Heart left ventricle (tissue), 16 donors: ENCODE data around the gene CELSR1. TPM values are rescaled to one million over a fixed set of nuclear protein-coding genes. Genes with fewer than 3 reads are reported as not detected.
A peak's percentile ranks its signal among the peaks of the same experiment; 100 is the strongest.

ENCODE experiments used
- ATAC-seq, 4 donors: fragments of 200-7000 bp; cut with Tn5 transposase; one replicate each; pipeline ENCODE4 v1.9.1; 2020 to 2022; ENCODE audit warnings: moderate library complexity in 4 of 4, mild to moderate bottlenecking in 3 of 4, moderate number of reproducible peaks in 1 of 4
- DNase-seq, 5 donors: peaks; one replicate each; pipeline ENCODE4 v3.0.0-alpha.2; 2020
- H3K27ac ChIP-seq, 12 donors: fragments of 200-600 bp; sonication (generic) in 4 of 12; one replicate each; pipeline versions ENCODE4 v1.5.0 to v1.8.0; 2016 to 2022; ENCODE audit warnings: mild to moderate bottlenecking in 2 of 12
- H3K27me3 ChIP-seq, 9 donors: fragments of 200-600 bp; sonication (generic) in 2 of 9; one replicate each; pipeline versions ENCODE4 v1.5.1 to v1.8.0; 2016 to 2022; ENCODE audit warnings: mild to moderate bottlenecking in 3 of 9
- H3K36me3 ChIP-seq, 9 donors: fragments of 200-600 bp; sonication (generic) in 2 of 9; one replicate each; pipeline versions ENCODE4 v1.5.0 to v1.8.0; 2018 to 2022; ENCODE audit warnings: mild to moderate bottlenecking in 2 of 9
- H3K4me1 ChIP-seq, 12 donors: fragments of 200-600 bp; sonication (generic) in 4 of 12; one replicate each; pipeline versions ENCODE4 v1.5.0 to v1.8.0; 2016 to 2022; ENCODE audit warnings: mild to moderate bottlenecking in 3 of 12
- H3K4me3 ChIP-seq, 12 donors: fragments of 200-600 bp; sonication (generic) in 4 of 12; one replicate each; pipeline versions ENCODE4 v1.5.0 to v1.8.0; 2017 to 2022; ENCODE audit warnings: mild to moderate bottlenecking in 9 of 12, moderate library complexity in 4 of 12
- H3K9me3 ChIP-seq, 12 donors: fragments of 200-600 bp; sonication (generic) in 4 of 12; one replicate each; pipeline versions ENCODE4 v1.5.0 to v1.8.0; 2016 to 2022; ENCODE audit warnings: mild to moderate bottlenecking in 1 of 12
- POLR2A ChIP-seq, 2 donors: fragments of 450-650 bp; IDR thresholded peaks; one replicate each; pipeline ENCODE4 v1.6.1; 2017; ENCODE audit warnings: antibody characterized with exemption in 2 of 2, mild to moderate bottlenecking in 2 of 2, moderate library complexity in 2 of 2
- WGBS, 4 donors: extraction: QIAGEN DNeasy Blood & Tissue Kit in 2 of 4; methylation state at CpG; one replicate each; pipeline versions ENCODE4 v1.1.5 to v1.1.7; 2013 to 2018; 5-methylcytosine and 5-hydroxymethylcytosine counted together
- intact Hi-C, 10 donors: fragments of 100-400 bp; cut with DNase I; formaldehyde crosslinking; loops; one replicate each; pipeline versions ENCODE4 v1.11.1 to v1.14.2; 2022
- polyA plus RNA-seq, 2 donors: library from polyadenylated mRNA; stranded (reverse); fragments of 200-250 nt; gene quantifications; one replicate each; pipeline ENCODE4 v1.2.3, GENCODE V29; 2013
- total RNA-seq, 9 donors: library from RNA; depleted of rRNA in 2 of 9; stranded (reverse); fragments of >200 nt in 2 of 9; fragmentation: NEBNext Ultra II Directional in 3 of 9; extraction: Animal tissue kit (Norgen Biotek cat#: 25700) in 3 of 9; gene quantifications; one replicate each; pipeline versions ENCODE4 v1.1.0 to v1.2.4, GENCODE V29; 2016 to 2023
- TF ChIP-seq, protein P1 (sequence below), 12 donors: fragments of 200-600 bp; sonication (generic) in 4 of 12; IDR thresholded peaks; one replicate each; pipeline versions ENCODE4 v1.5.0 to v1.8.0; 2018 to 2022; ENCODE audit warnings: antibody characterized with exemption in 12 of 12, mild to moderate bottlenecking in 5 of 12
- donor health status: ischemic (EF 13 %, LVEDD 7.1; RV severe dilation, severe dysfunction).
- donor health status: healthy with polysubstance abuse.
- donor health status: DM: no; HTN: yes; CAD: no.
- donor health status: DM: no; HTN: no; CAD: no.
- donor health status: ischemic (EF 25% LVEDD 6.9; RV normal size, moderate dysfunction).
- donor health status: ischemic (EF 25% LVEDD 5.7; RV mildly dilated, moderate dysfunction).
- donor health status: healthy.
- donor health status: DM: yes; HTN: yes; CAD: no.
- donor health status: ischemic (EF 35%, LVEDD 5.7; RV mildly dilated, moderate dysfunction).
- donor health status: nonischemic (EF 11% LVEDD 7.7; RV severe dilation, severe dysfunction).
- donor health status: DM: yes; HTN: yes; CAD: no.
- donor health status: PGD.
- donor health status: ischemic (EF 29% LVEDD 5.4; RV normal size, mild dysfunction).
- donor health status: nonischemic (EF 23%, LVEDD 6.1; RV moderate dilation, normal function).

The CELSR1 gene
- total and polyA plus RNA-seq, 11 donors, result 5.9 to 15.8 (median 11.9) TPM

DNA sequence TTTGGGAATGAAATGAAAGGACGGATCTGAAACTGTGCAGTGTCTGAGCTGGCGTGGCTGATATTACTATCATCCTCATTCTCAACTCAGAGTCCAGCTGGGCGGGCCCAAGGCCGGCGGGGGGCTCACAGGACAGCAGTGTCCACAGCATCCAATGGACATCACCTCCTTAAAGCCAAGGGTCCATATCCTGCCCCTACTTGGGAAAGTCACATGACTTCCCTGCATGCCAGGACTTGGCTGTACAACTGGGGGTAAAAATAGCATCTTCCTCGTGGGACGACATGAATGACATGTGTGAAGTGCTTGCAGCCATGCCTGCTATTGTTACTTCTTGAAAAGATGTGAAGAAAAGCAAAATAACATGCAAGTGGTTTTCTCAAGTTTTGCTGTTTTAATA is 119.7 kb downstream of the CELSR1 start:
- ATAC-seq, result peak; percentile 70 to 88 (median 80)
- WGBS, 4 donors, result 7 to 31% (median 26%) methylated on average over 7 of the region's 7 CpGs

DNA sequence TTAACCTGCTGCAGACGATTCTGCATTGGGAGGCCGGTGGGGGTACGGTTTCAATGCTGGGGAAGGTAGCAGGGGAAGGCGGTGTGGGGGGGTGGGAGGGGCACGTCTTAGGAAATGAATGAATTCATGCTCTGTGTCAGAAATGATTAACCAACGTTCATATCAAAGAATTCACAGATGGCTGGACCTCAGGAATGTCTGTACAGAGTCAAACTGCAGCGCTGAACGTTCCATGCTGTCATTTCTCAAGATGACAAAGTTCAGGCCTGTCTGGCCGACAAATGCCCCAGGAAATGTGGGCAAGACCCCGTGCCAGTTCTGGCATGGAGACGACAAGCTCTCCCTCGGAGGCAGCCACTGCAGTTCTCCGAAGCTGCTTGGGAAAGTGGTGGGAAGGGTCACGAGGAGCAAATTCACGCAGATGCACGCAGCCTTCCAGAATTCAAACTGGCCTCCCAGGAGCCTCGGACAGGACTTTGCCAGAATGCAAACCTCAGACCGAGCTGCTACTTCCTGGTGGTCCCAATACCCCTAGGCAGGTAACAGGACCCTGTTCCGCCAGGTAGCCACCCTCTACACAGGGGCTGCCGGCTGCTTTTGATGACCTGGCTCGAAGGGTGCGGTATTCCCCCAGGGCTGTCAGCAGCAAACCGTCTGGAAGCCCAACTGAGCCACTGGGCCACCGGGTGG is 120.4 kb downstream of the CELSR1 start:
- peak overlapping the region in 6 of 12 donors; percentile 23 to 68 (median 48) for H3K27ac ChIP-seq
- H3K27me3 ChIP-seq, result no peaks in the 10 kb centered on the region
- H3K36me3 ChIP-seq, result no peaks in the 10 kb centered on the region
- H3K4me3 ChIP-seq, result no peak overlapping the region
- intact Hi-C loops, result loop anchor here in 1 of 10 donors (10.0 kb wide), 1 partner anchor 118 kb away; the partner anchor contains the start of gene CELSR1
- peaks cover 0 to 22% (median 14%) of the 10 kb centered on the region in 12 donors for H3K4me1 ChIP-seq
- TF ChIP-seq, protein P1, sequence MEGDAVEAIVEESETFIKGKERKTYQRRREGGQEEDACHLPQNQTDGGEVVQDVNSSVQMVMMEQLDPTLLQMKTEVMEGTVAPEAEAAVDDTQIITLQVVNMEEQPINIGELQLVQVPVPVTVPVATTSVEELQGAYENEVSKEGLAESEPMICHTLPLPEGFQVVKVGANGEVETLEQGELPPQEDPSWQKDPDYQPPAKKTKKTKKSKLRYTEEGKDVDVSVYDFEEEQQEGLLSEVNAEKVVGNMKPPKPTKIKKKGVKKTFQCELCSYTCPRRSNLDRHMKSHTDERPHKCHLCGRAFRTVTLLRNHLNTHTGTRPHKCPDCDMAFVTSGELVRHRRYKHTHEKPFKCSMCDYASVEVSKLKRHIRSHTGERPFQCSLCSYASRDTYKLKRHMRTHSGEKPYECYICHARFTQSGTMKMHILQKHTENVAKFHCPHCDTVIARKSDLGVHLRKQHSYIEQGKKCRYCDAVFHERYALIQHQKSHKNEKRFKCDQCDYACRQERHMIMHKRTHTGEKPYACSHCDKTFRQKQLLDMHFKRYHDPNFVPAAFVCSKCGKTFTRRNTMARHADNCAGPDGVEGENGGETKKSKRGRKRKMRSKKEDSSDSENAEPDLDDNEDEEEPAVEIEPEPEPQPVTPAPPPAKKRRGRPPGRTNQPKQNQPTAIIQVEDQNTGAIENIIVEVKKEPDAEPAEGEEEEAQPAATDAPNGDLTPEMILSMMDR (IDR thresholded peaks at IDR 0.05), result no peak
- TF ChIP-seq POLR2A (IDR thresholded peaks at IDR 0.05), result no peak
- no peaks in the 10 kb centered on the region for H3K9me3 ChIP-seq
- peak in 1 of 4 donors; percentile 24 for ATAC-seq
- DNase-seq, result peak in 2 of 5 donors; percentile 23 to 60
- WGBS, 4 donors, result 54 to 63% (median 57%) methylated on average over 18 to 24 of the region's 24 CpGs

More for the DNA sequence above, 119.7 kb downstream of the CELSR1 start:
- H3K36me3 ChIP-seq, result no peaks in the 10 kb centered on the region
- no peaks in the 10 kb centered on the region for H3K9me3 ChIP-seq
- no peak overlapping the region for H3K4me3 ChIP-seq
- no peaks in the 10 kb centered on the region for H3K27me3 ChIP-seq
- peak overlapping the region in 6 of 12 donors; percentile 23 to 68 (median 48) for H3K27ac ChIP-seq
- H3K4me1 ChIP-seq, result peaks cover 0 to 24% (median 14%) of the 10 kb centered on the region in 12 donors
- TF ChIP-seq, protein P1 (IDR thresholded peaks at IDR 0.05), result no peak
- TF ChIP-seq POLR2A (IDR thresholded peaks at IDR 0.05), result no peak
- peak; percentile 40 to 58 (median 50) for DNase-seq
- intact Hi-C loops, result loop anchor here in 1 of 10 donors (10.0 kb wide), 1 partner anchor 117 kb away; the partner anchor contains the start of gene CELSR1

DNA sequence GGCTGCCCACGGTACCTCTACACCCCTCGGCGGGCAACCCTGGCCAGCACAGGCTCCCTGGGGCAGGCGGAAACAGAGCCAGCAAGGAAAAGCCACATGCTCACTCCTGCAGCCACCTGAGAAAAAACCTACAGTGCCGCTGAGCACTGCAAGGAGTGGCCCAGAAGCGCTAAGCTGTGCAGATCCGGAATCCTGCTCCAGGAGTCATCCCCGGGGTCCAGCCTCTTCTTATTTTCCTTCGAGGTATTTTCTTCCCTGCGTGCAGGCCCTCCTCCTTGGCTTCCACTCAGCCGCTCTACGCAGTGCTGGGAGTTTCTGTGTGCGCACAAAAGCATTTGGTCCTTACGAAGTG is 120.9 kb downstream of the CELSR1 start:
- H3K27ac ChIP-seq, result no peak overlapping the region
- H3K4me3 ChIP-seq, result no peak overlapping the region
- no peaks in the 10 kb centered on the region for H3K9me3 ChIP-seq
- H3K27me3 ChIP-seq, result no peaks in the 10 kb centered on the region
- TF ChIP-seq POLR2A (IDR thresholded peaks at IDR 0.05), result no peak
- TF ChIP-seq, protein P1 (IDR thresholded peaks at IDR 0.05), result no peak
- intact Hi-C loops, result loop anchor here in 1 of 10 donors (10.0 kb wide), 1 partner anchor 118 kb away; the partner anchor contains the start of gene CELSR1
- H3K4me1 ChIP-seq, result peaks cover 0 to 22% (median 14%) of the 10 kb centered on the region in 12 donors
- 80 to 91% (median 83%) methylated on average over 14 of the region's 14 CpGs for WGBS, 4 donors
- H3K36me3 ChIP-seq, result no peaks in the 10 kb centered on the region
- DNase-seq (peak in 2 of 5 donors; percentile 2 to 15), ATAC-seq (no peak)

DNA sequence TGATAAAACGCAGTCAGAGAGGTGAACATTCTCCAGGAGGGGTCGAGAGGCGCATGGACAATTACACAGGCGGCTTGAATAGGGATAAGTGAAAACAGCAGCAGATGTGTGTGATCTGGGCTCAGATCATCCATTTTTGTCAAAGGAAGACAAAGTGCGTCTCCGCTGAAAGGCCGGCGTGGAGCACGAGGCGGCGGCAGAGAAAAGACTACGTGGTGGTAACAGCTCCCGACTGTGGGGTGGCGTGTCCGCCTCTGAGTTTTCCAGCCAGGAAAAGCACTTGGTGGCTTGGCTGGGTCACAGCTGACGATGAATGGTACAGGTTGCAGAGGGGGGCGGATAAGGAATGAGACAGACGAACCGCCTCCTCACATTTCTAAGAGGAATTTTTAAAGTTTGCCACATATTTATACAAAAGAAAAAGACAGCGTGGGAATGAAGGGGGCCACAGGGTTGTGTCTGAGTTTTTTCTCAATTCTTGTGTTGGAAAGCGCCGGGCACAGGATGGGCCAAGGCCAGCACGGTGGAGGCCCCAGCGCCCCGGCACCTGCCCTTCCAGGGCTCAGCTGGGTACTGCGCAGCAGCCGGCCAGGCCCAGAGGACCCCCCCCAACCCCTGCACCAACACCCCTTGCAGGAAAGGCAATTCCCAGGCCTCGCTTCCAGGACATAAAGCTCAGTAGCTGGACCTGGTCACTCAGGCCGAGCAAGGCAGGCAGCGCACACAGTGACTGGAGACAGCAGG is 121.5 kb downstream of the CELSR1 start:
- Histone ChIP-seq H3K4me1 (peaks cover 0 to 22% (median 14%) of the 10 kb centered on the region in 12 donors), H3K27ac (no peak overlapping the region), H3K9me3 (no peaks in the 10 kb centered on the region), H3K36me3 (no peaks in the 10 kb centered on the region), H3K4me3 (no peak overlapping the region), H3K27me3 (no peaks in the 10 kb centered on the region)
- ATAC-seq, result no peak
- WGBS, 4 donors, result 77 to 86% (median 80%) methylated on average over 29 to 30 of the region's 30 CpGs
- intact Hi-C loops, result loop anchor here in 1 of 10 donors (10.0 kb wide), 1 partner anchor 119 kb away; the partner anchor contains the start of gene CELSR1
- peak in 2 of 5 donors; percentile 21 to 51 for DNase-seq
- TF ChIP-seq POLR2A (IDR thresholded peaks at IDR 0.05), result no peak
- TF ChIP-seq, protein P1 (IDR thresholded peaks at IDR 0.05), result no peak
